Kidney glomerular epithelial cell (primary cell): ENCODE measurements around the gene INVS.
A peak's percentile ranks its signal among the peaks of the same experiment; 100 is the strongest.
"Not testable (repeated sequence)": the region's sequence is repeated elsewhere in the genome, so short reads cannot be mapped to it uniquely, and the experiment has no call there.

ENCODE experiments used
- DNase-seq: peaks from one replicate; lab custom pipeline; 2025; lab: John Stamatoyannopoulos, UW

INVS gene

GRCh38 chr9:100125236-100125635 lies 26.2 kb downstream of the INVS start:
- no peak for DNase-seq

- DNase-seq, result no peak
These were observed 26.9 kb downstream of the INVS start for GRCh38 chr9:100125910-100126309.

GRCh38 chr9:100126423-100126822 lies 27.4 kb downstream of the INVS start:
- no peak for DNase-seq

GRCh38 chr9:100129772-100130171 lies 30.7 kb downstream of the INVS start:
- no peak for DNase-seq

- DNase-seq, result no peak
These were observed 32.2 kb downstream of the INVS start for GRCh38 chr9:100131216-100131615.

GRCh38 chr9:100131875-100132430 lies 32.9 kb downstream of the INVS start:
- DNase-seq, result no peak

GRCh38 chr9:100134731-100135130 lies 35.7 kb downstream of the INVS start:
- DNase-seq, result no peak

GRCh38 chr9:100136799-100137198 lies 37.8 kb downstream of the INVS start:
- not testable (repeated sequence) for DNase-seq

- DNase-seq, result not testable (repeated sequence)
These were observed 41.3 kb downstream of the INVS start for GRCh38 chr9:100140303-100140702.

- not testable (repeated sequence) for DNase-seq
These were observed 42.8 kb downstream of the INVS start for GRCh38 chr9:100141862-100142261.

GRCh38 chr9:100145167-100145934 lies 46.3 kb downstream of the INVS start:
- DNase-seq, result not testable (repeated sequence)

- not testable (repeated sequence) for DNase-seq
These were observed 46.9 kb downstream of the INVS start for GRCh38 chr9:100145976-100146375.

GRCh38 chr9:100150214-100150613 lies 51.2 kb downstream of the INVS start:
- DNase-seq, result no peak

- peak; percentile 50 for DNase-seq
These were observed 61.0 kb downstream of the INVS start for GRCh38 chr9:100160021-100160420.

GRCh38 chr9:100167176-100167575 lies 68.1 kb downstream of the INVS start:
- DNase-seq, result no peak

GRCh38 chr9:100167915-100168654 lies 69.0 kb downstream of the INVS start:
- DNase-seq, result no peak

GRCh38 chr9:100170085-100170484 lies 71.0 kb downstream of the INVS start:
- DNase-seq, result no peak

GRCh38 chr9:100170556-100170955 lies 71.5 kb downstream of the INVS start:
- no peak for DNase-seq

GRCh38 chr9:100186356-100186755 lies 87.3 kb downstream of the INVS start:
- no peak for DNase-seq

GRCh38 chr9:100190339-100190738 lies 91.3 kb downstream of the INVS start:
- DNase-seq, result no peak

GRCh38 chr9:100191264-100191663 lies 92.2 kb downstream of the INVS start:
- DNase-seq, result no peak

- no peak for DNase-seq
These were observed 94.0 kb downstream of the INVS start for GRCh38 chr9:100193078-100193477.

- no peak for DNase-seq
These were observed 97.2 kb downstream of the INVS start for GRCh38 chr9:100196215-100196614.
